Pancreas (tissue), 10 donors: ENCODE results near the gene LRRC23. TPM values are rescaled to one million over a fixed set of nuclear protein-coding genes. Genes with fewer than 3 reads are reported as not detected.

ENCODE experiments used
- ATAC-seq, 4 donors: fragments of 200-7000 bp; cut with Tn5 transposase; one replicate each; pipeline versions ENCODE4 v1.8.0 to v1.9.1; 2020; ENCODE audit warnings: mild to moderate bottlenecking in 4 of 4, moderate library complexity in 4 of 4
- DNase-seq, 6 donors: peaks; one replicate each; pipeline ENCODE4 v3.0.0-alpha.2; 2020
- FAIRE-seq: peaks from 2 replicates; lab custom pipeline; 2012; peaks lifted over from hg19 to GRCh38; lab: Jason Lieb, UNC
- H3K27ac ChIP-seq, 4 donors: fragments of 200-600 bp; sonication (generic); 1 replicate in 3 of 4; 2 replicates in 1 of 4; pipeline versions ENCODE4 v1.5.0 to v1.8.0; 2020
- H3K27me3 ChIP-seq, 4 donors: fragments of 200-600 bp; one replicate each; pipeline ENCODE4 v1.8.0; 2021
- H3K36me3 ChIP-seq, 3 donors: fragments of 200-600 bp; sonication (generic) in 1 of 3; one replicate each; pipeline versions ENCODE4 v1.5.0 to v1.8.0; 2020 to 2021
- H3K4me1 ChIP-seq, 3 donors: fragments of 200-600 bp; one replicate each; pipeline ENCODE4 v1.8.0; 2021
- H3K4me3 ChIP-seq, 4 donors: fragments of 200-600 bp; sonication (generic) in 2 of 4; one replicate each; pipeline versions ENCODE4 v1.5.0 to v1.8.0; 2020 to 2021
- H3K9me3 ChIP-seq, 4 donors: fragments of 200-600 bp; one replicate each; pipeline ENCODE4 v1.8.0; 2021
- WGBS, 2 donors: extraction: QIAGEN DNeasy Blood & Tissue Kit; methylation state at CpG; one replicate each; pipeline ENCODE4 v1.1.7; 2013; 5-methylcytosine and 5-hydroxymethylcytosine counted together
- intact Hi-C, 3 donors: fragments of 100-400 bp; cut with DNase I; formaldehyde crosslinking; loops; one replicate each; pipeline versions ENCODE4 v1.11.1 to v1.14.2; 2022
- polyA plus RNA-seq, 2 donors: library from polyadenylated mRNA; stranded (reverse); fragments of 200-250 nt; gene quantifications; one replicate each; pipeline ENCODE4 v1.2.3, GENCODE V29; 2013
- total RNA-seq, 6 donors: library from RNA; stranded (reverse); fragmentation: NEBNext Ultra II Directional in 4 of 6; extraction: Animal tissue kit (Norgen Biotek cat#: 25700) in 4 of 6; gene quantifications; one replicate each; pipeline versions ENCODE4 v1.2.1 to v1.2.4, GENCODE V29; 2021 to 2023
- TF ChIP-seq, protein P1 (sequence below), 4 donors: fragments of 200-600 bp; sonication (generic) in 3 of 4; IDR thresholded peaks; one replicate each; pipeline versions ENCODE4 v1.5.0 to v1.8.0; 2021; ENCODE audit warnings: antibody characterized with exemption in 4 of 4
- donor health status: healthy with polysubstance abuse.
- donor health status: DM: no; HTN: no; CAD: no; lungs with moderate emphysema.
- donor health status: DM: no; HTN: no; CAD: no.
- donor health status: control.
- donor health status: control.
- donor health status: Bipolar disorder and iron deficiency.
- donor health status: DM: yes; HTN: yes; CAD: no.
- donor health status: DM: no; HTN: no; CAD: no.
- donor health status: DM: no; HTN: no; CAD: no.
- donor health status: DM: yes; HTN: yes; CAD: no.

Gene LRRC23
- total and polyA plus RNA-seq, 8 donors: 1.7 to 13.0 (median 3.8) TPM

DNA sequence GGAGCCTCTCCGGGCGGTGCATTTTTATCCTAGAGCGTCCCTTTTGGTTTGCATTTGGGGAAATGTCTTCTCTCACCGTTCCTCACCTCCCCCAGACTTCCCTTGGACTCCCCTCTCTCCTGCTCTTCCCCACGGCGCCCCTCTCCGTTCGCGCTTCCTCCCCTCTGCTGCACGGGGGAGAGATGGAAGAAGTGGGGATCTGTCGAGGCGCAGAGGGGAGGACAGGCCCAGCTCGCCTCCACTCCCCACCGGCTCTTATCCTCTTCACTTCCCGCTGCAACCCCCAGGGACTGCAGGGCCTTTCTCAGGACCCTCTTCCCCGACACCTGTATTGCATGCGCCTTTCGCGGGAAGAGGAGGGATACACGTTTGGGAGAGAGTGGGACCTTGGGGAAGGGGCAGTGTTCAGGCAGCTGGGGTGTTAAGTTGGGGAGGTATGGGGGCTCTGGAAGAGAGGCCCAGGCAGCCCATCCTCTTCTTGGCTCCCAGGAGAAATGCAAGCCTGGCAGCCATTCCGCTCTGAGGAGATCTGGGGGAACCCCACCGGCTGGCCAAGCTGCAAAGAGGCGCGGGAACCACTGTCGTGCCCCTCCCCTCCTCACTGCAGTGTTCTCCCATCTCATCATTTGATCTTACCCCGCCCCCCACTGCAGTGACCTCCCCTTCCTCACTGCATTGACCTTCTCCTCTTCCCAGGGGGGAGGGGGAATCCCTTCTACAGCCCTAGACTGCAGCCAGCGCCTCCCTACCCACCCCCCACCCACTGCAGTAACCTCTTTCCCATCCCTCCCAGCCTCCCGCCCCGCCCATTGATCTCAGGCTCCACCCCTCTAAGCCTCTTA lies 10.5 kb downstream of the LRRC23 start:
- FAIRE-seq (no peak), ATAC-seq (peak in 1 of 4 donors; percentile 4), DNase-seq (peak in 2 of 6 donors; percentile 23 to 48)
- Histone ChIP-seq H3K4me3 (peak overlapping the region; percentile 14 to 60 (median 37)), H3K9me3 (no peaks in the 10 kb centered on the region), H3K27ac (no peak overlapping the region), H3K27me3 (no peaks in the 10 kb centered on the region), H3K36me3 (no peaks in the 10 kb centered on the region), H3K4me1 (peaks cover 0 to 4% (median 0%) of the 10 kb centered on the region in 3 donors)
- WGBS, 2 donors: 26 to 37% methylated on average over 25 to 29 of the region's 29 CpGs
- TF ChIP-seq, protein P1, sequence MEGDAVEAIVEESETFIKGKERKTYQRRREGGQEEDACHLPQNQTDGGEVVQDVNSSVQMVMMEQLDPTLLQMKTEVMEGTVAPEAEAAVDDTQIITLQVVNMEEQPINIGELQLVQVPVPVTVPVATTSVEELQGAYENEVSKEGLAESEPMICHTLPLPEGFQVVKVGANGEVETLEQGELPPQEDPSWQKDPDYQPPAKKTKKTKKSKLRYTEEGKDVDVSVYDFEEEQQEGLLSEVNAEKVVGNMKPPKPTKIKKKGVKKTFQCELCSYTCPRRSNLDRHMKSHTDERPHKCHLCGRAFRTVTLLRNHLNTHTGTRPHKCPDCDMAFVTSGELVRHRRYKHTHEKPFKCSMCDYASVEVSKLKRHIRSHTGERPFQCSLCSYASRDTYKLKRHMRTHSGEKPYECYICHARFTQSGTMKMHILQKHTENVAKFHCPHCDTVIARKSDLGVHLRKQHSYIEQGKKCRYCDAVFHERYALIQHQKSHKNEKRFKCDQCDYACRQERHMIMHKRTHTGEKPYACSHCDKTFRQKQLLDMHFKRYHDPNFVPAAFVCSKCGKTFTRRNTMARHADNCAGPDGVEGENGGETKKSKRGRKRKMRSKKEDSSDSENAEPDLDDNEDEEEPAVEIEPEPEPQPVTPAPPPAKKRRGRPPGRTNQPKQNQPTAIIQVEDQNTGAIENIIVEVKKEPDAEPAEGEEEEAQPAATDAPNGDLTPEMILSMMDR (IDR thresholded peaks at IDR 0.05): no peak
- intact Hi-C loops: no loop called here

DNA sequence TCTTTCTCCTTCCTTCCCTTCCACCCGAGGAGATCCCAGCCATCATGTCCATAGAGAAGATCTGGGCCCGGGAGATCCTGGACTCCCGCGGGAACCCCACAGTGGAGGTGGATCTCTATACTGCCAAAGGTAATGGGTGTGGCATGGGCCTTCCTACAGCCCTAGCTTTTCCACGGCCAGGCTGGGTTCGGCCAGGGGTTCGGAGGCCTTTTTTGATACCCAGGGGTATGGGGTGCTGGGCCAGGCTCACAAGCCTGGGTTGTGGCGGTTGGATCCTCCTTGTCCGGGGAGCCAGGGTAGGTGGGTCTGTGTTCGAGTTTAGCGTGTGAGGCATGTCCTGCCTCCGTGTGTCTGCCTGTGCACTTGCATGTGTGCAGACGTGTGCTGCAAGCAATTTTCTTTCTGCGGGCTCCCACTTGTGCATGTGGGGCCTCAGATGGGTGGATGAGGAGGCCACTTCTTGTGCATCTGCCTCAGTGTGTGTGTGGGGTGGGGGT lies 11.2 kb downstream of the LRRC23 start:
- Histone ChIP-seq H3K36me3 (no peaks in the 10 kb centered on the region), H3K27me3 (no peaks in the 10 kb centered on the region), H3K4me1 (peaks cover 0 to 4% (median 0%) of the 10 kb centered on the region in 3 donors), H3K4me3 (no peak overlapping the region), H3K9me3 (no peaks in the 10 kb centered on the region), H3K27ac (no peak overlapping the region)
- TF ChIP-seq, protein P1 (IDR thresholded peaks at IDR 0.05): no peak
- FAIRE-seq: no peak
- WGBS, 2 donors: 68 to 77% methylated on average over 14 of the region's 14 CpGs
- peak in 2 of 6 donors; percentile 23 to 39 for DNase-seq
- no peak for ATAC-seq
- intact Hi-C loops: no loop called here

DNA sequence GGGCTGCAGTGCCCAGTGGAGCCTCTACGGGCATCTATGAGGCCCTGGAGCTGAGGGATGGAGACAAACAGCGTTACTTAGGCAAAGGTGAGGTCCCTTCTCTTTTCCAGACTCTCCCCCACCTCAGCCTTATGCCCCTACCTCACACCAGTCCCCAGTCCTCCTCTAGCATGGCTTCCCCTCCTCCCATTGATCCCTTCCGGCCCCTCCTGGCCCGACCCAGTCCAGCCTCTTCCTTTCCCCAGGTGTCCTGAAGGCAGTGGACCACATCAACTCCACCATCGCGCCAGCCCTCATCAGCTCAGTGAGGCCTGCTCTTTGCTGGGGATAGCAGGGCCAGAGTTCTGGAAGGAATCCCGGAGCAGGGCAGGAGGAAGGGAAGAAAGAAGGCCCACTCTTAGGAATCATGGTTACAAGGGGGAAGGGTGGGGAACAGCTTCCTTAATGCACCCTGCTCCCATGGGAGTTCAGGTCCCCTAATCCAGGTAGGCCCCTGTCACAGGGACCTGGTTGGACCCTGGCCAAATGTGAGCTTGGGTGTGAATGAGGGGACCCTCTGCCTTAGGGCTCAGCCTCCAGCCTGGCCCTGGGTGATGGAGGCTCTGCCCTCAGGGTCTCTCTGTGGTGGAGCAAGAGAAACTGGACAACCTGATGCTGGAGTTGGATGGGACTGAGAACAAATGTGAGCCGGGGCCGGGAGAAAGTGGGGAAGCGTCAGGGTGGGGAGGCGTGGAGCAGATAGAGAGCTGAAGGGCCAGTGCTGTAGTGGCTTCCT lies 12.0 kb downstream of the LRRC23 start:
- Histone ChIP-seq H3K27me3 (no peaks in the 10 kb centered on the region), H3K27ac (no peak overlapping the region), H3K4me1 (peaks cover 0 to 4% (median 0%) of the 10 kb centered on the region in 3 donors), H3K4me3 (no peak overlapping the region), H3K36me3 (no peaks in the 10 kb centered on the region), H3K9me3 (no peaks in the 10 kb centered on the region)
- TF ChIP-seq, protein P1 (IDR thresholded peaks at IDR 0.05): no peak
- intact Hi-C loops: no loop called here
- FAIRE-seq (no peak), ATAC-seq (no peak), DNase-seq (peak in 2 of 6 donors; percentile 37 to 41)
- WGBS, 2 donors: 84 to 85% methylated on average over 11 of the region's 11 CpGs

DNA sequence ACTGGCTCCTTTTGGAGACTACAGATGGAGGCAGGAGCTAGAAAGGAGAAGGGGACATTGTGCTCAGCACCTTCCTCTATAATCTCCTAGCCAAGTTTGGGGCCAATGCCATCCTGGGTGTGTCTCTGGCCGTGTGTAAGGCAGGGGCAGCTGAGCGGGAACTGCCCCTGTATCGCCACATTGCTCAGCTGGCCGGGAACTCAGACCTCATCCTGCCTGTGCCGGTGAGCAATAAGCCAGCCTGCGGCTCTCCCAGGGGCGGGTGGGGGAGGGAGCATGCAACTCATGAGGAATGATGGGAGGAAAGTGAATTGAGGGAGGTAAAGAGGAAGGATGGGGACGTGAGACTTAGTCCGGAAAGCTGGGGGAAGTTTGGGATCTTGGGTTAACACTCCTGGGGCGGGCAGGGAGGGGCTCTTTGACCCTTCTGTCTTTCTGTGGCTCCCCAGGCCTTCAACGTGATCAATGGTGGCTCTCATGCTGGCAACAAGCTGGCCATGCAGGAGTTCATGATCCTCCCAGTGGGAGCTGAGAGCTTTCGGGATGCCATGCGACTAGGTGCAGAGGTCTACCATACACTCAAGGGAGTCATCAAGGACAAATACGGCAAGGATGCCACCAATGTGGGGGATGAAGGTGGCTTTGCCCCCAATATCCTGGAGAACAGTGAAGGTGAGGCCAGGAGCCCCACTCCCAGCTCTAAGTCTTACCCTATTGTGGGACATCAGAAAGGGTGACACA lies 13.0 kb downstream of the LRRC23 start:
- H3K9me3 ChIP-seq: no peaks in the 10 kb centered on the region
- 68 to 79% methylated on average over 14 of the region's 14 CpGs for WGBS, 2 donors
- H3K27ac ChIP-seq: no peak overlapping the region
- peak in 2 of 6 donors; percentile 9 to 39 for DNase-seq
- no peak for ATAC-seq
- no peak overlapping the region for H3K4me3 ChIP-seq
- no peaks in the 10 kb centered on the region for H3K27me3 ChIP-seq
- intact Hi-C loops: no loop called here
- TF ChIP-seq, protein P1 (IDR thresholded peaks at IDR 0.05): no peak
- H3K36me3 ChIP-seq: no peaks in the 10 kb centered on the region
- FAIRE-seq: no peak
- H3K4me1 ChIP-seq: peaks cover 0 to 4% (median 0%) of the 10 kb centered on the region in 3 donors
